ENCODE results near the gene KCNH6.
A peak's percentile ranks its signal among the peaks of the same experiment; 100 is the strongest.

The KCNH6 gene

DNA sequence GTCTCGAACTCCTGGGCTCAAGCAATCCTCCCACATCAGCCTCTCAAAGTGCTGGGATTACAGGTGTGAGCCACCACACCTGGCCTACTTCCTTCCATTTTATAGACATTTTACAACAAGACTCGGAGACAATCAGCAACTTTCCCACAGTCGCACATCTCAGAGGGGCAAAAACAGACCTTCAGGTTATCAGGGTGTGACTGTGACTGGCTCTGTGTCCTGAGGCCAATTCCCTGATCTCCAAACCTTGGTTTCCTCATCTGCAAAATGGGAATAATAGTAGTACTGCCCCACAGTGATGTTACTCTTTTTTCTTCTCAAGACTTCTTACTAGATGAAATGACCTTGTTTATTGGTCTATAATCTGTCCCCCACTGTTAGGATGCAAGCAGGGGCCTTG is 10.8 kb upstream of the KCNH6 start:
- FAIRE-seq (no peak), DNase-seq (ENCODE audit: insufficient read length, low spot score) (no peak)
- no peak for TF ChIP-seq POLR2A (IDR thresholded peaks at IDR 0.05; ENCODE audit: low read depth, low read length)

DNA sequence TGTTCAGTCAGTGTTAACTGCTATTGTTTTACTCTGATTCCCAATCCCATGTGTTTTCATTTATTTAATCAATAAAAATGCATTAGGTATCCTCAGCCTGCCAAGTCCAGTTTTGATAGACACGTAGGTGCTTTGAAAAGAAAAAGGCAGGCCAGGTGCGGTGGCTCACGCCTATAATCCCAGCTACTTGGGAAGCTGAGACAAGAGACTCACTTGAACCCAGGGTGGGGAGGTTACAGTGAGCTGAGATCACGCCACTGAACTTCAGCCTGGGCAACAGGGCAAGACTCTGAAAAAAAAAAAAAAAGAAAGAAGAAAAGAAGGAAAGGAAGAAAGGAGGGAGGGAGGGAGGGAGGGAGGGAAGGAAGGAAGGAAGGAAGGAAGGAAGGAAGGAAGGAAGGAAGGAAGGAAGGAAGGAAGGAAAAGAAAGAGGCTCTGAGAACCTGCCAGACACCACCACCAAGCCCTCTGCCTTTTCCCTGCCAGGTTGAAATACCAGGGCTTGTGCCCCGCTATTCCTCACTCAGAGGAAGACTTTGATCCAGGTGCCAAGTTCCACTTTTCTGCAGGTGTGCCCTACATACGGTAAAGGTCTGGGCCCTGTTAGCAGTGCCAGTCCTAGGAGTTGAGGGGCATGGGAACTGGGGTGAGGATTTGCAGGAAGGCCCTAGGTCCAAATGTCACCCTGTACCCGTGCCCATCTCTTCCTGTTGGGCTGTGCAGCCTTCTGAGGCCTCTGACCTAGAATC is 10.1 kb upstream of the KCNH6 start:
- no peak for TF ChIP-seq POLR2A (IDR thresholded peaks at IDR 0.05; ENCODE audit: low read depth, low read length)
- FAIRE-seq = no peak
- DNase-seq (ENCODE audit: insufficient read length, low spot score) = no peak

DNA sequence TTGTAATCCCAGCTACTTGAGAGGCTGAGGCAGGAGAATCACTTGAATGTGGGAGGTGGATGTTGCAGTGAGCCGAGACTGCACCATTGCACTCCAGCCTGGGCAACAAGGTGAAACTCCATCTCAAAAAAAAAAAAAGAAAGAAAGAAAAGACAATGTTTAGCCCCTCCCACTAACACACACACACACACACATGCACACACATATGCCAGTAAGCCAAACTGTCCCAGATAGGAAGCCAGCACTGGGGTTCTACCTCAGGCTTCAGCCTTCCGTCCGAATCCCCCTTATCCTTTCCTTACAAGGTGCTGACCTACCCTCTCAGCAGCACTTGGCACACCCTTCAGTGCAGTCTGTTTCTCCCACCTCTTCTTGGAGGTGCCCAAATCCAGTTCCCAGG is 8.7 kb upstream of the KCNH6 start:
- no peak for FAIRE-seq
- no peak for TF ChIP-seq POLR2A (IDR thresholded peaks at IDR 0.05; ENCODE audit: low read depth, low read length)
- no peak for DNase-seq (ENCODE audit: insufficient read length, low spot score)

DNA sequence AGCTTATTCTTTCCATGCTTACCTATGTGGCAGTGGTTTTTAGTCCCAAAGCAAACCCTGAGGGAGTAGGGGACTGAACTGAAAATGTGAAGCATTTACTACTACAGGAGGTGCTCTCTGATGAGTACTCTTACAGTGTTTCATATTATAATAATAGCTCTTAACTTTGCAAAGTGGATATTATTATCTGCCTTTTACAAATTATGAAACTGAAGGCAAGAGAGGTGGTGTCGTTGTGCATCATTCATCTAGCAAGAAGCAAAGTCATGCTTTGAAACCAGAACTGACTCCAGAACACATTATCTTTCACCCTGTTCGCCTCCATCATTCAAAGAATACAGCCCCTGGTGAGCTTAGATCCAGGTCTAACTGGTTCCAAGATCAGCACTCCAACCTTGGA is 8.2 kb upstream of the KCNH6 start:
- no peak for TF ChIP-seq POLR2A (IDR thresholded peaks at IDR 0.05; ENCODE audit: low read depth, low read length)
- no peak for DNase-seq (ENCODE audit: insufficient read length, low spot score)
- FAIRE-seq = no peak

DNA sequence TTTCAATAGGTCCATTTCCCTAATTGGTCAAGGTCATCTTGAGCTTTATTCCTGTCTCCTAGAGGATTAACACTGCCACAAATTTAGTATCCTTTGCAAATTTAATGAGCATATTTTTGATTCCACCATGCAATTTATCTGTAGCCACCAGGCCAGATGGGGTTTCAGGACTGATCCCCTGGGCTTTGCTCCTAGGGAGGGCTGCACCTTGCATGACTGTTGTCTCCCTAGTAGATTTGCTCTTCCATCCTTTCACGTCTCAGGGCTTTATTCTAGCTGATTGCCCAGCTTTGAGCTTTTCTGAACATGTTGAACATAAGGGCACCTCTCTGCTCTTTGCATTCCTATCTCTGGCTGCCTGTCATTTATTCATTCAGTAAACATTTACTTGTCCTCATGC is 7.7 kb upstream of the KCNH6 start:
- no peak for TF ChIP-seq POLR2A (IDR thresholded peaks at IDR 0.05; ENCODE audit: low read depth, low read length)
- DNase-seq (ENCODE audit: insufficient read length, low spot score) (no peak), FAIRE-seq (no peak)

DNA sequence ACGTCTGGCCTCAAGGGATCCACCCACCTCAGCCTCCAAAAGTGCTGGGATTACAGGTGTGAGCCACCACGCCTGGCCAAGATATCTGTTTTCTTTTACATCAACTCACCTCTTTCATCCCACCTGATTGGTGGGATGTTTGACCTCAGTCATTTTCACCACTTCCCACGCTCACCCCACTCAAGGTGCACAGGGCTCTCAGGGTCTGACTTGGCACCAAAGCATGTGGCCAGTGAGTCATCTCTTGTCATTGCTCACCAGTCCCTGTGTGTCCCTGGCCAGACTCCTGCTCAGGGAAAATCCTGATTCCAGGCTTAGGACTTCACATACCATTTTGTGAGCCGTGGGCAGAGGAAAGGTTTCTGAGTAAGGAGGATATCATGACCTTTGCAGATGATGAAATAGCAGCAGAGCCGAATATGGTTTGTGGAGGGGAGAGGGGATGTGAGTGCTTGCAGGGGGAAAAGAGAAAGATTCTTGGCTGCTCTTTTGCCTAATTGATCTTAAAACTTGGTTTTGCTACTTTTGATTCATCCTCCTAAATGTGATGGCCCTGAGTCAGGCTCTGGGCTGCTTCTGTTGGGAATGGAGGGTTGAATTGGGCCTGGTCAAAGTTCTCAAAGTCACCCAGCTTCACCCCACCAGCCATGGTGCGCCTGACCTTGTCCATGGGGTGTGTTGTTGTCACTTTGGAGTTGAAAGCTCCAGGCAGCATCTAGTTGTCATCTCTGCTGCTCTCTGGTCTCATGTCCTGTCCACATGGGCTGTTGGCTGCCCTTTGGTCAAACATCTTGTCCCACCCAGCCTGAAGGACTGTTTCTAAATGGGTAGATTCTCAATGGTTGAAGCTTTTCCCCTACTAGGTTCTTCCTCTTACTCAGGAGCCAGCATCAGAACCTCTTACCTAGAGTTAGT is 6.0 kb upstream of the KCNH6 start:
- DNase-seq (ENCODE audit: insufficient read length, low spot score) (peak; percentile 93), FAIRE-seq (no peak)
- no peak for TF ChIP-seq POLR2A (IDR thresholded peaks at IDR 0.05; ENCODE audit: low read depth, low read length)

DNA sequence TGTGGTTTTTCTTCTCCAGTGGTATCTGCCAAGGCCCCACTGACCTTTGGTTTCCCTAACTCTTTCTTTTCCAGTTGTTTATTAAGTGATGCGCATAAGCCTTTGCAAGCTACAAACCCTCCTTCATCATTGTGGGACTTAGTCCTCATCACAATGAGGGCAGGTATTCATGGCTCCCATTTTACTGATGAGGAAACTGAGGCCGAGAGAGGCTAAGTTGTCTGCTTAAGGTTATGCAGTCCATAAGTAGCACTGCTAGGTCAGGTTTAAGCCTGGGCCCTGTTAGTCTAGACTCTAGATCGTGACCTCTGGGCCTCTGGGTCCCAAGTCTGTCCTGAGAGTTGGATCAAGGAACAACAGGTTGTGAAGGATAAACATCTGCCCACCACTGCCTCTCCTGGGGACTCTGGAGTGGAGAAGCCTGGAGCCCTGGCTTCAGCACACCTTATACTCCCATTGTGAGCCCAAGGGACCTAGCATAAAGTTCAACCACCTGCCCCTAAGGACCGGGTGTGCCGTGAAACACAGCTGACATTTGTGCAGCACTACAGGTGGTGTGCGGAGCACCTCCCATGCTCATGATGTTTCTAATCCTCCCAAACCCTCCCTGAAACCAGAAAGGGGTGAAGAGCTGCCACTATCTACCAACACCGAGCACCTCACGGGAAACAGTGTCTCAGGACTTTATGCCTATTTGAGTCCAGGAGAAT is 5.2 kb upstream of the KCNH6 start:
- DNase-seq (ENCODE audit: insufficient read length, low spot score) = no peak
- TF ChIP-seq POLR2A (IDR thresholded peaks at IDR 0.05; ENCODE audit: low read depth, low read length) = no peak
- no peak for FAIRE-seq

DNA sequence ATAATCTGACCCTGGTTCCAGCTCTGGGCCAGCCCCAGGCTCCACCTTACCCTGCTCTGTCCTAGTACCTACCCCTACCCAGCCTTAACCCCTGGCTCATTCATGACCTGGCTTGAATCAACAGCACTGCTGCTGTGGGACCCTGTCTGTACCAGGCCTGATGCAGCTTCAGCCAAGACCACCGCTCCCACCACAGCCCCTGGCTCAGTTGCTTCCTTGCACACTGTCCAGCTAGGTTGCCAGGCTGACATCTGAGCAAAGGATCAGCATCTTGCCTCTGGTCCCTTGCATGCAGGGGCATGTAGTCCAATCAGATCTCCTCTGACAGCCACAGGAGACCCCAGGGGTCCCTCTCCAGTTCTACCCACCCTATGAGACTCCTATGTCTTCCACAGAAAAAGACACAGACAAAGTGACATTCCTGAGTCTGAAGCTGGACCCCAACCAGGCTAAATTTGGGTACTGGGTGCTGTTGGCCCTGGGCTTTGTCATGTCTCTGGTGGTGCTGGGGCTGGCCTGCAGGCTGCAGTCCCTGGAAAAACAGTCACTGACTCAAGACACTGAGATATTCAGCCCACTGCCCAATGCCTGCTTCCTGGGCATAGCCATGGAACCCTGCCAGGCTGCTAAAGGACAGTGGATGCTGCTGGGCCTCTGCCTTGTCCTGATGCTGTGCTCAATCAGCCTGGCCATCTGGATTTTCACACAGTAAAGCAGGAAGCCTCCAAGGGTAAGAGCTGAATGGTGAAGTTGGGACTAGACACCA is 3.9 kb upstream of the KCNH6 start:
- no peak for TF ChIP-seq POLR2A (IDR thresholded peaks at IDR 0.05; ENCODE audit: low read depth, low read length)
- DNase-seq (ENCODE audit: insufficient read length, low spot score) (no peak), FAIRE-seq (no peak)

DNA sequence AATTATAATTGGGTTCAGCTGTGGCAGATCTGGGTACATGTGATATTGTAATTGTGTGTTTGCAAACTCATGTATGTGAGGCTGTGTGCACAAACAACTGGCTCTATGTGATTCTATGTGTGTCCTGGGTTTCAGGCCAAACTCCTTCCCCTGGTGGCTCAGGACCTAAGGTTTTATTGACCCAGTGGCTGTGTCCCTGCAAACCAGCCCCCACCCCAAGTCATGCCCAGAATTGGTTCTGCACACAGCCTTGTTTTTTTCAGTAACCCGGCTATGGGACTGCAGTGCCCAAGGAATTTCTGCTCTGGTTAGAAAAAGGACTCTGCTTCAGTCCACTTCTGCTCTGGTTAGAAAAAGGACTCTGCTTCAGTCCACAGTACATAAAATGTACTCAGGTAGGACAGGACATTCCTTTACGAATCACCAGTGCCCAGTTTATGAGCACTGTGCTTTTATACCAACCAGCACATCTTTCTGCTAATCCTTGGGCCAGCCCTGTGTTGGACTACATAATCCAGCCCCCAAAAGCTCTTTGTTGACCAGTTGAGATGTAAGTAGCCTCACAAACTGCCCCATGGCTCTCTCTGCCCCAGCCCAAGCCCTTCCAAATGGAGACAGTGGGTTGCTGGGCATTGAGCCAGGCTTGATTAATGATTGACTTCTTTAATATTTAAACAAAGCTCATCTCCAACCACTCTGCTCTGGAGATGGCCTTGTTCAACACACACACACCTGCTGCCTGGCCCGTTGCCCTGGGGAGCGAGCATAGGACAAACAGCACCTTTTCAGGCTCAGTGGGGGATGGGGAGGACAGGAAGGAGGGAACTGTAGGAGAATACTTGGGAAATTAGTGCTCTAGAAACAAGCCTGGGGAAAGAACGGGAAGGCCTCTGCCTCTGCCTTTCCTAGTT is 2.9 kb upstream of the KCNH6 start:
- TF ChIP-seq POLR2A (IDR thresholded peaks at IDR 0.05; ENCODE audit: low read depth, low read length) = no peak
- no peak for DNase-seq (ENCODE audit: insufficient read length, low spot score)
- no peak for FAIRE-seq

DNA sequence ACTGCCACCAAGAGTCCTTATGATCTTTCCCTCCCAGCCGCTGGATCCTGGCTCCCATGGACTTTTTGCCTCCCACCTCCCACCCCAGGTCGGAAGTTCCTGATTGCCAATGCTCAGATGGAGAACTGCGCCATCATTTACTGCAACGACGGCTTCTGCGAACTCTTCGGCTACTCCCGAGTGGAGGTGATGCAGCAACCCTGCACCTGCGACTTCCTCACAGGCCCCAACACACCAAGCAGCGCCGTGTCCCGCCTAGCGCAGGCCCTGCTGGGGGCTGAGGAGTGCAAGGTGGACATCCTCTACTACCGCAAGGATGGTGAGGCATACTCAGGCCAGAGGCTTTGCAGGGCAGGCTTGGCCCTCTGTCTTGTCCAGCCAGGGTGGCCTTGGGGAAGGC is 893 bp downstream of the KCNH6 start:
- FAIRE-seq = no peak
- no peak for DNase-seq (ENCODE audit: insufficient read length, low spot score)
- TF ChIP-seq POLR2A (IDR thresholded peaks at IDR 0.05; ENCODE audit: low read depth, low read length) = no peak

DNA sequence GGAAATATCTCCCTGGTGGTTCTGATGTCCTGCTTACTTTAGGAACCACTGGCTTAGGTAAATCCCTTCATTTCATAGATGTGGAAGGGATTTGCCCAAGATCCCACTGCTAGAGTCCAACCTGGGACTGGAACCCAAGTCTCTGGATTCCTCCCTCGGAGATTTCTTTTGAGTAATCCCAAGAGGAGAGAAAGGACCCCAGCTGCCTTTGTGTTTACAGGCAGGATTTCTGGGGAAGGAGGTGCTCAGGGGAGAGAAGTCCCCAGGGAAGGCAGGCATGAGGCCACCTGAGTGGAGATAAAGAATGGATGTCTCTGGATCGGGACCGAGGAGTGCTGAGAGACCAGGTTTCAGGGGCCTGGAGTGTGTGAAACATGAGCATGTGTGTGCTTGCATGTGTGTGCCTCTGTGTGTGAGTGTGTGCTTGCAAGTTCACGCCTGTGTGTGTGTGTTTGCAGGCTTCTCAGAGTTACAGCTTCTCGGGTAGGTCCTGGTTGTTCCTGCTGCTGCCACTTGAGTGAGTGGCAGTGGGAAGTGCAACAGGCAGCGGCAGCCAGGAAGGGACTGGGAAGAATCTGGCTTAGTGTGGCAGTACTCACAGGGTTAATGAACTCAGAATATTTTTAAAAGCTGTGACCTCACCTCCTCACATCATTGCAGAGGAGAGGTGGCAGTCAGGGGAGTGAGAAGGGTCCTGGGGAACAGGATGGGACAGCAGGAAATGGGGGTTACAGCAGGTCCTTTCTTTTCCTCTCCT is 2.2 kb downstream of the KCNH6 start:
- no peak for DNase-seq (ENCODE audit: insufficient read length, low spot score)
- no peak for FAIRE-seq
- TF ChIP-seq POLR2A (IDR thresholded peaks at IDR 0.05; ENCODE audit: low read depth, low read length) = no peak

DNA sequence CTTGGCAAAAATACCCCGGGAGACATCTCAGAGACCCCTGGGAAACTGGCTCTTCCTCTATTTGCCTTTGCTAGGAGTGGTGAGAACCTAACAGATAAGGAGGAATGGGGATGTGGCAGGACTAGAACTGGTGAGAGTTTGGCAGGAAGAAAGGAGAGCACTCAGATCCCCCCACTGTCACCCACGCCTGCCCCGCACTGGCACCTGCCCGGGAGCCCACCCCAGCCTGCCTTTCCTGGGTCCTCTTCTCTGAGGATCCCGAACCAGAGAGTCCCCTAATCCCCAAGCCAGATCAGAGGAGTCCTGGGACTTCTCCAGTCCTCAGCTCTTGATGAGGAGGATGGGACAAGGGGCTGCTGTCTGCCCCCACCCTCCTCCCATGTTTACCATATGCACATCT is 3.7 kb downstream of the KCNH6 start:
- DNase-seq (ENCODE audit: insufficient read length, low spot score) (no peak), FAIRE-seq (no peak)
- TF ChIP-seq POLR2A (IDR thresholded peaks at IDR 0.05; ENCODE audit: low read depth, low read length) = no peak

Measured in H54 (cell line).